GM19328 (cell line): ENCODE measurements around the gene ABCF1.
A peak's percentile ranks its signal among the peaks of the same experiment; 100 is the strongest.
"Not testable (repeated sequence)": the region's sequence is repeated elsewhere in the genome, so short reads cannot be mapped to it uniquely, and the experiment has no call there.

Experiments used
- ATAC-seq: cut with Tn5 transposase; IDR thresholded peaks from one replicate; pipeline ENCODE4 v1.9.1; 2021; ENCODE audit warnings: mild to moderate bottlenecking, moderate library complexity; ENCODE audit not compliant: unreplicated experiment

Gene ABCF1

GRCh38 chr6:30556906-30557682, 14.1 kb upstream of the ABCF1 start, which contains the start of gene PRR3:
Gene PRR3, plus strand, starts transcription at chr6:30557295. Its CDS starts 50 bp downstream, at chr6:30557345.
- ATAC-seq: peak; percentile 34

GRCh38 chr6:30557683-30557981, 13.6 kb upstream of the ABCF1 start:
- no peak for ATAC-seq

GRCh38 chr6:30560930-30561329, 10.3 kb upstream of the ABCF1 start:
- ATAC-seq: no peak

- ATAC-seq: no peak
Observed at GRCh38 chr6:30562470-30563425, 8.5 kb upstream of the ABCF1 start.

DNA sequence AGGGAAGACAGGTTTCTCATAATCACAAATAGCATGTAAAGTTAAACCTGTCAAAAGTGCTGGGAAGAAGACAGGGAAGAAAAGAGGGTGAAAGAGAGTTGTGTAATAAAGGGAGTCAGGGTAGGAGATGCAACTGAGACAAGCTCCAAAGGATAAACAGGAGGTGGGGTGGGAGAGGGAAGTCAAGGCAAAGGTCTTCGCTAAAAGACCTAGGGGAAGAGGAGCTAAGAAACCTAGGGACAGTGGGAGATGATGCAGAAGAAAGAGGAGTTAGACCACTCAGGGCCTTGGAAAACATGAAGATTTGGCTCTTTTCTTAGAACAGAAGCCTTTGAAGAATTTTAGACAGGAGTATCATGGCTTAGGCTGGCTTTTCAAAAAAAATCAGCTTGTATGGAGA, 7.1 kb upstream of the ABCF1 start:
- no peak for ATAC-seq

- ATAC-seq: no peak
Observed at GRCh38 chr6:30565772-30566171, 5.5 kb upstream of the ABCF1 start.

- no peak for ATAC-seq
Observed at GRCh38 chr6:30568245-30568644, 3.0 kb upstream of the ABCF1 start.

DNA sequence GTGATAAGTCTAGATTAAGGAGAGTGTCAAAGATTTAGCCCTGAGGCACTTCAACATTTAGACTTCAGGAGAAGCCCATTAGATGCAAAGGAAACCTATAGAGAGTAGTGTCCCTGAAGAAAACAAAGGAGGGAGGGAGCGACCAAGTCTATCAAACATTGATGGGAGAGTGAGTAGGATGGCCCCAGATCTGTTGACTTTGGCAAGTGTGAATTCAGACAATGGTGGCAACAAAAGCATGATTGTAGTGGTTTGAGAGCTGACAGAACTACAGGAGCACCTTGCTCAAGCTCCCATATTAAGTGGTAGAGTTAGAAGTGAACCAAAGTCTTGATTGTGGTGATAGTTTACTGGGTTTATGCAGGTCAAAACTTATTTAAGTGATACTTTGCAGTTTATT, 979 bp upstream of the ABCF1 start:
- no peak for ATAC-seq

GRCh38 chr6:30570740-30571074, 535 bp upstream of the ABCF1 start:
- ATAC-seq: peak; percentile 25

DNA sequence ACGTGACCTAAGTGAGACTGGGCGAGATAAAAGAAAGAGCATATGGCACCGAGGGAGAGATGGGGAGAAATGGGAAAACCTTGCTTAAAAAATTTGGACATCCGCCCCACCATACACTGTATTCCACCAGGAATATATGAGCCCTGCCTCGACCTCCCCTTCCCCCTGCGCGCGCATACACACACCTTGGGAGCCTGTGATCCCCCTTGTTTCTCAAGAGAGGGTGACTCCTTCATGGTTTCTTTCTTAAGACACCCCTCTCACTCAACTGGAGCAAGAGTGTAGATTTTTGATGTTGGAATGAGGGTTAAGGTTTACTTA, 480 bp downstream of the ABCF1 start:
- no peak for ATAC-seq

DNA sequence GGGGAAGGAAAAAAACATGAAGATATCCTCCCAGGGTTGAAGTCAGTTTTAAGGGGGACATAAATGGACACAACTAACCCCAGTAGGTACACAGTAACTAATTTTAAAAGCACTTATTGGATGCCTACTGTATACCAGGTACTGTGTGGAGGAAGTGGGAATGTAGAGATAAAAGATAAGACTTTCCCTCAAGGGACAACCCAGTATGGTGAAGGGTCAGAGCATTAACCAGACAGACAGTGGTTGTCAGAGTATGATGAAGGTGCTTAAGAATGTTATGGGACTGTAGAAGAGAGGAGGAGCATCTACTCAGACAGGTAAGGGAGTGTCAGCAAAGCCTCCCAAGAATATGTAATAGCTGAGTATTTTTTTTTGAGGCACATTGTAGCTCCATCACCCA, 906 bp downstream of the ABCF1 start:
- ATAC-seq: no peak

GRCh38 chr6:30573113-30573512, 1.9 kb downstream of the ABCF1 start:
- ATAC-seq: no peak

GRCh38 chr6:30578051-30578450, 6.8 kb downstream of the ABCF1 start:
- ATAC-seq: no peak

- ATAC-seq: no peak
Observed at GRCh38 chr6:30583921-30584320, 12.7 kb downstream of the ABCF1 start.

GRCh38 chr6:30589754-30590358, 18.6 kb downstream of the ABCF1 start:
- ATAC-seq: no peak

DNA sequence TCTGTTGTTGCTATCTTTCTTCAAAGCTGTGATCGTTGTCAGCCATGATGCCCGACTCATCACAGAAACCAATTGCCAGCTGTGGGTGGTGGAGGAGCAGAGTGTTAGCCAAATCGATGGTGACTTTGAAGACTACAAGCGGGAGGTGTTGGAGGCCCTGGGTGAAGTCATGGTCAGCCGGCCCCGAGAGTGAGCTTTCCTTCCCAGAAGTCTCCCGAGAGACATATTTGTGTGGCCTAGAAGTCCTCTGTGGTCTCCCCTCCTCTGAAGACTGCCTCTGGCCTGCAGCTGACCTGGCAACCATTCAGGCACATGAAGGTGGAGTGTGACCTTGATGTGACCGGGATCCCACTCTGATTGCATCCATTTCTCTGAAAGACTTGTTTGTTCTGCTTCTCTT, 19.3 kb downstream of the ABCF1 start:
- ATAC-seq: no peak

DNA sequence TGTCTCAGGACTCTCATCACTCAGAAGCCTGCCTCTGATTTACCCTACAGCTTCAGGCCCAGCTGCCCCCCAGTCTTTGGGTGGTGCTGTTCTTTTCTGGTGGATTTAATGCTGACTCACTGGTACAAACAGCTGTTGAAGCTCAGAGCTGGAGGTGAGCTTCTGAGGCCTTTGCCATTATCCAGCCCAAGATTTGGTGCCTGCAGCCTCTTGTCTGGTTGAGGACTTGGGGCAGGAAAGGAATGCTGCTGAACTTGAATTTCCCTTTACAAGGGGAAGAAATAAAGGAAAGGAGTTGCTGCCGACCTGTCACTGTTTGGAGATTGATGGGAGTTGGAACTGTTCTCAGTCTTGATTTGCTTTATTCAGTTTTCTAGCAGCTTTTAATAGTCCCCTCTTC, 19.8 kb downstream of the ABCF1 start:
- no peak for ATAC-seq

DNA sequence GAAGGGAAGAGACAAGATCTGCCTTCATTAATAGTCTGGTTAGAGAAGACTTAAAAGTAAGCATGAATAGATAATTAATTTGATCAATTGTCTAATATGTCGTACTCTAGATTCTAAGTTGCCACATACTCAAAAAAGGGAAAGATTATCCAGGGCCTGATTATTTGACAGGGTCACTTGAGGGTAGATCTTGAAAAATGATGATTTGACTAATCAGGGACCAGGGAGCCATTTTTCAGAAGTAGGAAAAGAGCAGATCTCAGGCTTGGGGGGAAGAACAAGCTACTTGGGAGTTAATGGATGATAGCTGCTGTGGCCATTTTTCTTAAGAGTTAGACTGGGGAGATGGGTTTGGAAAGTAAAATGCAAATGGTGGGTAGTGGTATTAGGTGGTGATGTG, 21.0 kb downstream of the ABCF1 start:
- ATAC-seq: no peak

DNA sequence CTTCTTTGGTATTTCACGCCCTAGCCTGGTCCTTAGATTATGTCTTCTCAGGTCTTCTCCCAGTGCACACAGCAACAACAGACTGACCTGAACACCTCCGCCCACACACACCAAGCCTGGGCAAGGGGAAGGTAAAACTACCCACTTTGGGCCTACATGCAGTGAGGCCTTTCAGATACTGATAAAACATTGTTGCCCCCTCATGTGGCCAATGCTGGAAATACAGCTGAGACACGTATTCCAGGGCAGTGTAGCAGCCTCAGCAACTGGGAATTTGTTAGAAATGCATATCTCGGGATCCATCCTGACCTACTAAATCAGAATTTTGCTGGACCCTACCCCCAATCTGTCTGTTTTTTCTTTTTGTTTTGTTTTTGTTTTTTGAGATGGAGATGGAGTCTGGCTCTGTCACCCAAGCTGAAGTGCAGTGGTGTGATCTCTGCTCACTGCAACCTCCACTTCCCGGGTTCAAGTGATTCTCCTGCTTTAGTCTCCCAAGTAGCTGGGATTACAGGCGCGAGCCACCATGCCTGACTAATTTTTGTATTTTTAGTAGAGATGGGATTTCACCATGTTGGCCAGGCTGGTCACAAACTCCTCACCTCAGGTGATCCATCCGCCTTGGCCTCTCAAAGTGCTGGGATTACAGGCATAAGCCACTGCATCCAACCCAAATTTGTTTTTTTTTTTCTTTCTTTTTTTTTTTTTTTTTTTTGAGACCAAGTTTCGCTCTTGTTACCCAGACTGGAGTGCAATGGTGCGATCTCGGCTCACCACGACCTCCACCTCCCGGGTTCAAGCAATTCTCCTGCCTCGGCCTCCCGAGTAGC, 26.3 kb downstream of the ABCF1 start:
- ATAC-seq: not testable (repeated sequence)

DNA sequence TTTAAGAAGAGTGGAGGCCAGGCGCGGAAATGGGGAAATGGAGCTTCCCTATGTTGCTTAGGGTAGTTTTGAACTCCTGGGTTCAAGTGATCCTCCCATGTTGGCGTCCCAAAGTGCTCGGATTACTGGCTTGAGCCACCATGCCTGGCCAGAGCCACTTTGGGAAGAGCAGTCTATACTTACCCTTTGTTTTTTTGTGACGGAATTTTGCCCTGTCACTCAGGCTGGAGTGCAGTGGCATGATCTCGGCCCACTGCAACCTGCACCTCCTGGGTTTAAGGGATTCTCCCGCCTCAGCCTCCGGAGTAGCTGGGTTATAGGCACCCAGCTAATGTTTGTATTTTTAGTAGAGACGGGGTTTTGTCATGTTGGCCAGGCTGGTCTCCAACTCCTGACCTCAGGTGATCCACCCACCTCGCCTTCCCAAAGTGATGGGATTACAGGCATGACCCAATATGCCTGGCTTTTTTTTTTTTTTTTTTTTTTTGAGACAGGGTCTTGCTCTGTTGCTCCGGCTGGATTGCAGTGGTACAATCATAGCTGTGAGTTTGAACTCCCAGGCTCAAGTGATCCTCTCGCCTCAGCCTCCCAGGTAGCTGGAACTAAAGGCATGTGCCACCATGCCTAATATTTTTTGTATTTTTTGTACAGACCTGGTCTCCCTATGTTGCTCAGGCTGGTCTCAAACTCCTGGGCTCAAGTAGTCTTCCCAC, 27.8 kb downstream of the ABCF1 start:
- no peak for ATAC-seq
